CD4-positive, alpha-beta T cell treated with Interleukin-4 for 4 hours (primary cell): ENCODE data around the gene CDH4.
"Not testable (repeated sequence)": the region's sequence is repeated elsewhere in the genome, so short reads cannot be mapped to it uniquely, and the experiment has no call there.

Source experiments
- DNase-seq: peaks from one replicate; pipeline ENCODE4 v3.0.0-alpha.2; 2020

CDH4 gene

GRCh38 chr20:61391812-61392520, 139.9 kb downstream of the CDH4 start:
- no peak for DNase-seq

- DNase-seq = no peak
These were observed 142.2 kb downstream of the CDH4 start for GRCh38 chr20:61394088-61394799.

- no peak for DNase-seq
These were observed 144.3 kb downstream of the CDH4 start for GRCh38 chr20:61396262-61396848.

GRCh38 chr20:61397146-61397545, 145.1 kb downstream of the CDH4 start:
- no peak for DNase-seq

GRCh38 chr20:61397790-61398189, 145.7 kb downstream of the CDH4 start:
- DNase-seq = no peak

GRCh38 chr20:61399433-61399832, 147.4 kb downstream of the CDH4 start:
- no peak for DNase-seq

- DNase-seq = no peak
These were observed 148.4 kb downstream of the CDH4 start for GRCh38 chr20:61400499-61400898.

- DNase-seq = no peak
These were observed 152.2 kb downstream of the CDH4 start for GRCh38 chr20:61404303-61404702.

- no peak for DNase-seq
These were observed 152.9 kb downstream of the CDH4 start for GRCh38 chr20:61405007-61405406.

GRCh38 chr20:61406773-61407172, 154.7 kb downstream of the CDH4 start:
- DNase-seq = not testable (repeated sequence)

- DNase-seq = no peak
These were observed 155.5 kb downstream of the CDH4 start for GRCh38 chr20:61407561-61407960.

GRCh38 chr20:61408951-61409740, 157.1 kb downstream of the CDH4 start:
- no peak for DNase-seq

- no peak for DNase-seq
These were observed 159.7 kb downstream of the CDH4 start for GRCh38 chr20:61411743-61412142.

- no peak for DNase-seq
These were observed 161.7 kb downstream of the CDH4 start for GRCh38 chr20:61413752-61414151.

GRCh38 chr20:61414455-61414991, 162.5 kb downstream of the CDH4 start:
- DNase-seq = no peak

GRCh38 chr20:61416546-61416945, 164.5 kb downstream of the CDH4 start:
- no peak for DNase-seq

- DNase-seq = no peak
These were observed 165.3 kb downstream of the CDH4 start for GRCh38 chr20:61417221-61417941.

GRCh38 chr20:61419010-61419409, 166.9 kb downstream of the CDH4 start:
- DNase-seq = no peak

GRCh38 chr20:61419501-61419900, 167.4 kb downstream of the CDH4 start:
- no peak for DNase-seq

- no peak for DNase-seq
These were observed 168.0 kb downstream of the CDH4 start for GRCh38 chr20:61420056-61420455.

- no peak for DNase-seq
These were observed 168.7 kb downstream of the CDH4 start for GRCh38 chr20:61420781-61421180.
